Gastrocnemius medialis (tissue), 4 donors: ENCODE measurements around the gene MEF2D. TPM values are rescaled to one million over a fixed set of nuclear protein-coding genes. Genes with fewer than 3 reads are reported as not detected.

Source experiments
- ATAC-seq, 2 donors: fragments of 150-250 bp; one replicate each; pipeline ENCODE4 v1.9.1; 2016
- DNase-seq, 2 donors: peaks; one replicate each; pipeline ENCODE4 v3.0.0-alpha.2; 2019
- H3K27ac ChIP-seq, 4 donors: fragments of 200-600 bp; sonication (generic); 1 replicate in 1 of 4; 2 replicates in 3 of 4; pipeline ENCODE4 v1.5.1; 2016 to 2018; ENCODE audit warnings: mild to moderate bottlenecking in 2 of 4, moderate library complexity in 1 of 4
- H3K27me3 ChIP-seq, 3 donors: fragments of 200-600 bp; sonication (generic) in 2 of 3; 1 replicate in 1 of 3; 2 replicates in 2 of 3; pipeline versions ENCODE4 v1.5.1 to v1.6.0; 2016 to 2019; ENCODE audit warnings: mild to moderate bottlenecking in 1 of 3, moderate library complexity in 1 of 3
- H3K36me3 ChIP-seq, 2 donors: fragments of 200-600 bp; sonication (generic) in 1 of 2; one replicate each; pipeline ENCODE4 v1.5.1; 2017 to 2018
- H3K4me1 ChIP-seq, 2 donors: fragments of 200-600 bp; sonication (generic) in 1 of 2; one replicate each; pipeline ENCODE4 v1.5.1; 2016 to 2017; ENCODE audit warnings: mild to moderate bottlenecking in 2 of 2
- H3K4me3 ChIP-seq, 4 donors: fragments of 200-600 bp; sonication (generic) in 3 of 4; 1 replicate in 1 of 4; 2 replicates in 3 of 4; pipeline ENCODE4 v1.5.1; 2016 to 2019; ENCODE audit warnings: mild to moderate bottlenecking in 2 of 4
- H3K9me3 ChIP-seq, 3 donors: fragments of 200-600 bp; sonication (generic) in 2 of 3; 1 replicate in 1 of 3; 2 replicates in 2 of 3; pipeline ENCODE4 v1.5.1; 2016 to 2019
- CTCF ChIP-seq, 5 experiments: fragments of 450-650 bp in 3 of 5; fragments of 200-600 bp in 2 of 5; sonication (generic) in 2 of 5; IDR thresholded peaks in 4 of 5; conservative IDR thresholded peaks in 1 of 5; 1 replicate in 4 of 5; 2 replicates in 1 of 5; pipeline ENCODE4 v1.5.1; 2016 to 2019; ENCODE audit warnings: antibody characterized with exemption in 5 of 5, mild to moderate bottlenecking in 3 of 5, moderate library complexity in 3 of 5
- POLR2A ChIP-seq, 2 donors: fragments of 450-650 bp; IDR thresholded peaks; one replicate each; pipeline ENCODE4 v1.6.1; 2017; ENCODE audit warnings: antibody characterized with exemption in 2 of 2, mild to moderate bottlenecking in 2 of 2, moderate library complexity in 2 of 2
- in situ Hi-C, 4 donors: fragments of 200-750 bp; cut with MboI; loops; one replicate each; pipeline versions ENCODE4 v1.15.0 to v1.8.0; 2017; ENCODE audit warnings: low sequenced_read_pairs in 4 of 4
- intact Hi-C: fragments of 100-400 bp; cut with DNase I; formaldehyde crosslinking; loops from one replicate; pipeline ENCODE4 v1.15.1; 2023; ENCODE audit warnings: low total_unique reads
- total RNA-seq, 4 donors: library from RNA; depleted of rRNA; stranded (reverse); fragments of >200 nt; gene quantifications; one replicate each; pipeline versions ENCODE4 v1.1.0 to v1.2.3, GENCODE V29; 2016

The MEF2D gene
- total RNA-seq, 4 donors from 2014 or later = 129 to 260 (median 168) TPM

- in situ Hi-C loops = no loop called here
- Histone ChIP-seq H3K36me3 (no peaks in the 10 kb centered on the region), H3K9me3 (no peaks in the 10 kb centered on the region), H3K4me1 (peaks cover 10 to 16% of the 10 kb centered on the region in 2 donors), H3K27me3 (peaks cover 81 to 98% (median 94%) of the 10 kb centered on the region in 3 donors), H3K4me3 (no peak overlapping the region), H3K27ac (no peak overlapping the region)
- ATAC-seq (no peak), DNase-seq (no peak)
- TF ChIP-seq CTCF (IDR thresholded peaks at IDR 0.05 in 4 of 5, conservative IDR thresholded peaks at IDR 0.05 in 1 of 5) (no peak), POLR2A (IDR thresholded peaks at IDR 0.05) (no peak)
- intact Hi-C loops = no loop called here
Measured at GRCh38 chr1:156439036-156439776, 61.4 kb downstream of the MEF2D start.

GRCh38 chr1:156438278-156438987, 62.1 kb downstream of the MEF2D start:
- intact Hi-C loops (no loop called here), in situ Hi-C loops (no loop called here)
- ATAC-seq (no peak), DNase-seq (no peak)
- Histone ChIP-seq H3K9me3 (no peaks in the 10 kb centered on the region), H3K27ac (no peak overlapping the region), H3K4me1 (peaks cover 10 to 16% of the 10 kb centered on the region in 2 donors), H3K27me3 (peaks cover 87 to 100% (median 94%) of the 10 kb centered on the region in 3 donors), H3K36me3 (no peaks in the 10 kb centered on the region), H3K4me3 (no peak overlapping the region)
- TF ChIP-seq POLR2A (IDR thresholded peaks at IDR 0.05) (no peak), CTCF (IDR thresholded peaks at IDR 0.05 in 4 of 5, conservative IDR thresholded peaks at IDR 0.05 in 1 of 5) (no peak)

GRCh38 chr1:156437037-156437867, 63.3 kb downstream of the MEF2D start:
- ATAC-seq (no peak), DNase-seq (no peak)
- Histone ChIP-seq H3K36me3 (no peaks in the 10 kb centered on the region), H3K27ac (no peak overlapping the region), H3K9me3 (no peaks in the 10 kb centered on the region), H3K4me1 (peaks cover 10 to 16% of the 10 kb centered on the region in 2 donors), H3K4me3 (no peak overlapping the region), H3K27me3 (peaks cover 88 to 100% (median 100%) of the 10 kb centered on the region in 3 donors)
- intact Hi-C loops (no loop called here), in situ Hi-C loops (no loop called here)
- no peak for TF ChIP-seq CTCF (IDR thresholded peaks at IDR 0.05 in 4 of 5, conservative IDR thresholded peaks at IDR 0.05 in 1 of 5)
- no peak for TF ChIP-seq POLR2A (IDR thresholded peaks at IDR 0.05)

GRCh38 chr1:156436141-156437036, 64.2 kb downstream of the MEF2D start:
- Histone ChIP-seq H3K4me1 (peaks cover 10 to 16% of the 10 kb centered on the region in 2 donors), H3K4me3 (peak overlapping the region; percentile 4 to 57 (median 37)), H3K36me3 (no peaks in the 10 kb centered on the region), H3K27ac (no peak overlapping the region), H3K27me3 (peaks cover 89 to 100% (median 98%) of the 10 kb centered on the region in 3 donors), H3K9me3 (no peaks in the 10 kb centered on the region)
- no peak for TF ChIP-seq POLR2A (IDR thresholded peaks at IDR 0.05)
- TF ChIP-seq CTCF (IDR thresholded peaks at IDR 0.05 in 4 of 5, conservative IDR thresholded peaks at IDR 0.05 in 1 of 5) = no peak
- no peak for ATAC-seq
- in situ Hi-C loops = no loop called here
- intact Hi-C loops = no loop called here
- DNase-seq = no peak
